ENCODE data around the gene ACE. TPM values are rescaled to one million over a fixed set of nuclear protein-coding genes. Genes with fewer than 3 reads are reported as not detected.

Gene ACE
- total RNA-seq, 4 donors from 2014 or later, result 1.7 to 6.3 (median 4.8) TPM

DNA sequence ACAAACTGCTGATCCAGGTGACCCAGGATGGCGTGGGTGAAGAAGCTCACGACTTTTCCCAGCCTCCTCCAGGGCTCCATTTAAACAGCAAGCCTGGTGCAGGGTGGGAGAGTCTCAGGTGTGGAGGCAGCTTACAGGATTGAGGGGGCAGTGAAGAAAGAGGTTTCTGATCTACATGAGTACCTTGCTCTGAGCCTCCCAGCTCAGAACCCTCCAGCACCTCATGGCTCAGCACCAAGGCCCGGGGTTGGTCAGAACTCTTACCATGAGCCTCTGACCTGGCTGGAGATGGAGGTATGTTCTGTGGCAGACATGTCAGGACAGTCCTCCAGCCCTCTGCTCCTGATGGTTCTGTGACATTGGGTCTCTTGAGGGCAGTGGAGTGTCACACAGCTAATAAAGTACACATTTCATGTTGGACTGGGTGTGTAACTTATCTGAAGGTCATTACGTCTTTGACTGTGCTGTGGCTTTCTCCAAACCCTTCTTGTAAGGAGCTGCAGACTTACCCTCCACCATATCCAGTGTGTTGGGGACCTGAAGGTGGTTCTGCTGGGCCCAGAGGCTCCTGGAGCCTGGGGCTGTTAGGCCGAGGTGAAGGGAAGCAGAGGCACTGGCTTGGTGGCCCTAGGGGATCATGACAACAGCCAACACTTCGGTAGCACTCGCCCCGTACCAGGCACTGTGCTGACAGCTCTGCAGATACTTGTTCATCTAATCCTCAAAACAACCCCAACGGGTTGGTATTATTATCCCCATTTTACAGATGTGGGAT lies 69.6 kb downstream of the ACE start:
- TF ChIP-seq, protein P1, sequence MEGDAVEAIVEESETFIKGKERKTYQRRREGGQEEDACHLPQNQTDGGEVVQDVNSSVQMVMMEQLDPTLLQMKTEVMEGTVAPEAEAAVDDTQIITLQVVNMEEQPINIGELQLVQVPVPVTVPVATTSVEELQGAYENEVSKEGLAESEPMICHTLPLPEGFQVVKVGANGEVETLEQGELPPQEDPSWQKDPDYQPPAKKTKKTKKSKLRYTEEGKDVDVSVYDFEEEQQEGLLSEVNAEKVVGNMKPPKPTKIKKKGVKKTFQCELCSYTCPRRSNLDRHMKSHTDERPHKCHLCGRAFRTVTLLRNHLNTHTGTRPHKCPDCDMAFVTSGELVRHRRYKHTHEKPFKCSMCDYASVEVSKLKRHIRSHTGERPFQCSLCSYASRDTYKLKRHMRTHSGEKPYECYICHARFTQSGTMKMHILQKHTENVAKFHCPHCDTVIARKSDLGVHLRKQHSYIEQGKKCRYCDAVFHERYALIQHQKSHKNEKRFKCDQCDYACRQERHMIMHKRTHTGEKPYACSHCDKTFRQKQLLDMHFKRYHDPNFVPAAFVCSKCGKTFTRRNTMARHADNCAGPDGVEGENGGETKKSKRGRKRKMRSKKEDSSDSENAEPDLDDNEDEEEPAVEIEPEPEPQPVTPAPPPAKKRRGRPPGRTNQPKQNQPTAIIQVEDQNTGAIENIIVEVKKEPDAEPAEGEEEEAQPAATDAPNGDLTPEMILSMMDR (IDR thresholded peaks at IDR 0.05 in 4 of 5, conservative IDR thresholded peaks at IDR 0.05 in 1 of 5), result no peak
- TF ChIP-seq POLR2A (IDR thresholded peaks at IDR 0.05), result no peak
- Histone ChIP-seq H3K4me1 (peaks cover 8 to 13% of the 10 kb centered on the region in 2 donors), H3K36me3 (no peaks in the 10 kb centered on the region), H3K9me3 (no peaks in the 10 kb centered on the region), H3K27ac (no peak overlapping the region), H3K27me3 (no peaks in the 10 kb centered on the region), H3K4me3 (no peak overlapping the region)
- intact Hi-C loops (cut with DNase I; ENCODE audit: low total_unique reads), result loop anchor here (10.0 kb wide), 1 partner anchor 122 kb away; no protein-coding TSS in a partner anchor
- in situ Hi-C loops (cut with MboI; ENCODE audit: low sequenced_read_pairs in 4 of 4), result loop anchor here in 1 of 4 donors (10.0 kb wide), 1 partner anchor 58 kb away; the partner anchor contains the start of gene TACO1
- no peak for ATAC-seq
- DNase-seq, result no peak

DNA sequence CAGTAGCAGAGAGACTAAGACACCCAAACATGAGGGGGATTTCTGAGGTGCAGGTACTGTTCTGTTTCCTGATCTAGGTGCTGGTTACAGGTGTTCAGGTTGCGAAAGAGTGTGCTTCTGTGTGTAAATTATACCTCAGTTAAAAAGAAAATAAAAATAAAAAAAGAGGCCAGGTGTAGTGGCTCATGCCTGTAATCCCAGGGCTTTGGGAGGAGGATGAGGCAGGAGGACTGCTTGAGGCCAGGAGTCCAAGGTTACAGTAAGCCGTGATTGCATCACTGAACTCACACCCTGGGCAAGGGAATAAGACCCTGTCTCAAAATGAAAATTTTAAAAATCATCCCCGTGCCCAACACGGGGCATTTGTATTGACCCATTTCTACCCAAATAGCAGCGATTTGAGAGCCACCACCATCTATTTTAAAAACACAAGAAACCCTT lies 70.2 kb downstream of the ACE start:
- no peaks in the 10 kb centered on the region for H3K27me3 ChIP-seq
- H3K4me3 ChIP-seq, result no peak overlapping the region
- intact Hi-C loops (cut with DNase I; ENCODE audit: low total_unique reads), result loop anchor here (10.0 kb wide), 1 partner anchor 122 kb away; no protein-coding TSS in a partner anchor
- no peak overlapping the region for H3K27ac ChIP-seq
- peaks cover 12 to 19% of the 10 kb centered on the region in 2 donors for H3K4me1 ChIP-seq
- DNase-seq (no peak), ATAC-seq (no peak)
- no peaks in the 10 kb centered on the region for H3K9me3 ChIP-seq
- TF ChIP-seq, protein P1 (IDR thresholded peaks at IDR 0.05 in 4 of 5, conservative IDR thresholded peaks at IDR 0.05 in 1 of 5), result no peak
- no peak for TF ChIP-seq POLR2A (IDR thresholded peaks at IDR 0.05)
- no peaks in the 10 kb centered on the region for H3K36me3 ChIP-seq
- in situ Hi-C loops (cut with MboI; ENCODE audit: low sequenced_read_pairs in 4 of 4), result loop anchor here in 1 of 4 donors (10.0 kb wide), 1 partner anchor 58 kb away; the partner anchor contains the start of gene TACO1

Other genes with a start within 250 kb of the ACE start
- 1 to 10 TPM; 2.2 to 6.5 (median 3.9) TPM for gene CYB561, start 30.8 kb upstream of the ACE start, total RNA-seq
- not detected for gene KCNH6, start 46.3 kb downstream of the ACE start, total RNA-seq
- gene DCAF7, start 73.4 kb downstream of the ACE start, total RNA-seq, result 10 to 100 TPM; 16.5 to 34.1 (median 22.0) TPM
- gene TACO1, start 123.8 kb downstream of the ACE start, total RNA-seq, result 10 to 100 TPM; 28.7 to 37.4 (median 30.6) TPM
- 10 to 100 TPM; 21.8 to 58.7 (median 29.7) TPM for gene MAP3K3, start 145.4 kb downstream of the ACE start, total RNA-seq
- gene LIMD2, start 223.1 kb downstream of the ACE start, total RNA-seq, result 1 to 10 TPM in 3 of 4 donors, under 1 TPM in 1; 0.97 to 2.8 (median 1.5) TPM

All from gastrocnemius medialis (tissue), 4 donors.